Keratinocyte (primary cell): ENCODE results near the gene C9orf43. TPM values are rescaled to one million over a fixed set of nuclear protein-coding genes. Genes with fewer than 3 reads are reported as not detected.
A peak's percentile ranks its signal among the peaks of the same experiment; 100 is the strongest.

ENCODE experiments used
- DNase-seq: peaks from one replicate; pipeline ENCODE4 v3.0.0-alpha.2; 2011; ENCODE audit warnings: low read depth, missing footprints, low spot score
- FAIRE-seq: peaks from 2 replicates; lab custom pipeline; 2011; peaks lifted over from hg19 to GRCh38; lab: Jason Lieb, UNC
- H2AFZ ChIP-seq: 2 replicates; pipeline ENCODE4 v1.6.0; 2012; ENCODE audit warnings: low read length, control low read depth, inconsistent platforms; ENCODE audit not compliant: control insufficient read depth
- H3K27ac ChIP-seq: 2 replicates; pipeline ENCODE4 v1.5.1; 2011; ENCODE audit warnings: low read length; ENCODE audit not compliant: control insufficient read depth, insufficient read depth
- H3K27me3 ChIP-seq: 3 replicates; pipeline ENCODE4 v1.6.0; 2011; ENCODE audit warnings: low read length; ENCODE audit not compliant: control insufficient read depth, insufficient read depth; ENCODE audit errors: extremely low read depth
- H3K36me3 ChIP-seq, 2 experiments: 2 replicates in 1 of 2; 3 replicates in 1 of 2; pipeline ENCODE4 v1.5.1; 2011; ENCODE audit warnings: low read length in 2 of 2, mild to moderate bottlenecking in 1 of 2; ENCODE audit not compliant: control insufficient read depth in 2 of 2, insufficient read depth in 2 of 2; ENCODE audit errors: extremely low read depth in 1 of 2
- H3K4me1 ChIP-seq: 3 replicates; pipeline ENCODE4 v1.5.1; 2011; ENCODE audit warnings: low read length; ENCODE audit not compliant: control insufficient read depth, insufficient read depth; ENCODE audit errors: extremely low read depth
- H3K4me2 ChIP-seq: 3 replicates; pipeline ENCODE4 v1.6.0; 2011; ENCODE audit warnings: low read depth, low read length; ENCODE audit not compliant: control insufficient read depth, insufficient read depth; ENCODE audit errors: extremely low read depth
- H3K4me3 ChIP-seq, 3 experiments: fragments of 200-600 bp in 1 of 3; sonication (generic) in 1 of 3; 2 replicates in 2 of 3; 3 replicates in 1 of 3; pipeline ENCODE4 v1.5.1; 2011 to 2016; ENCODE audit warnings: low read length in 3 of 3, mild to moderate bottlenecking in 3 of 3, control low read depth in 2 of 3, inconsistent platforms in 1 of 3, low read depth in 1 of 3, mixed read lengths in 1 of 3, mixed run types in 1 of 3, moderate library complexity in 1 of 3; ENCODE audit not compliant: control insufficient read depth in 2 of 3, insufficient read depth in 2 of 3; ENCODE audit errors: extremely low read depth in 1 of 3
- H3K79me2 ChIP-seq: 2 replicates; pipeline ENCODE4 v1.6.0; 2012; ENCODE audit warnings: low read length; ENCODE audit not compliant: control insufficient read depth, insufficient read depth
- H3K9ac ChIP-seq: 3 replicates; pipeline ENCODE4 v1.6.0; 2011; ENCODE audit warnings: low read length; ENCODE audit not compliant: control insufficient read depth, insufficient read depth; ENCODE audit errors: extremely low read depth
- H3K9me1 ChIP-seq: 3 replicates; pipeline ENCODE4 v1.6.0; 2011; ENCODE audit warnings: low read length; ENCODE audit not compliant: control insufficient read depth, insufficient read depth; ENCODE audit errors: extremely low read depth
- H3K9me3 ChIP-seq: 2 replicates; pipeline ENCODE4 v1.5.1; 2012; ENCODE audit warnings: low read depth, low read length; ENCODE audit not compliant: control insufficient read depth
- H4K20me1 ChIP-seq: 3 replicates; pipeline ENCODE4 v1.6.0; 2011; ENCODE audit warnings: low read length; ENCODE audit not compliant: control insufficient read depth, insufficient read depth; ENCODE audit errors: extremely low read depth
- EZH2 ChIP-seq: IDR thresholded peaks from one replicate; pipeline ENCODE4 v1.6.1; 2012; ENCODE audit warnings: inconsistent platforms, mild to moderate bottlenecking, low read length, moderate library complexity
- dilution Hi-C: fragments of 300-500 bp; cut with MboI; formaldehyde crosslinking; loops from one replicate; pipeline ENCODE4 v1.7.0; 2020; ENCODE audit warnings: low sequenced_read_pairs; ENCODE audit not compliant: extremely low pct_ligation_motif_present
- polyA plus RNA-seq, 5 experiments: library from polyadenylated mRNA; depleted of rRNA in 3 of 5; stranded (reverse) in 3 of 5; stranded (forward) in 1 of 5; unstranded in 1 of 5; fragments of >200 nt; gene quantifications; 1 replicate in 1 of 5; 2 replicates in 3 of 5; 3 replicates in 1 of 5; pipeline versions ENCODE4 v1.2.1 to v1.2.3, GENCODE V29; 2011 to 2012; ENCODE audit warnings: missing spikeins in 2 of 5, low read depth in 1 of 5, low replicate concordance in 1 of 5
- TF ChIP-seq, protein P1 (sequence below), 3 experiments: IDR thresholded peaks in 1 of 3; conservative IDR thresholded peaks in 1 of 3; optimal IDR thresholded peaks in 1 of 3; 2 replicates in 2 of 3; 3 replicates in 1 of 3; pipeline versions ENCODE3 to v1.5.1; 2011; ENCODE audit warnings: low read length in 3 of 3, mild to moderate bottlenecking in 3 of 3, moderate library complexity in 2 of 3, control low read depth in 1 of 3, inconsistent platforms in 1 of 3; ENCODE audit not compliant: insufficient read depth in 2 of 3; ENCODE audit errors: extremely low read depth in 1 of 3

The C9orf43 gene
- polyA plus RNA-seq, 1 donor (not counting 4 experiments of a cell fraction or from before 2014, with no cell fraction given), result 0.75 TPM

DNA sequence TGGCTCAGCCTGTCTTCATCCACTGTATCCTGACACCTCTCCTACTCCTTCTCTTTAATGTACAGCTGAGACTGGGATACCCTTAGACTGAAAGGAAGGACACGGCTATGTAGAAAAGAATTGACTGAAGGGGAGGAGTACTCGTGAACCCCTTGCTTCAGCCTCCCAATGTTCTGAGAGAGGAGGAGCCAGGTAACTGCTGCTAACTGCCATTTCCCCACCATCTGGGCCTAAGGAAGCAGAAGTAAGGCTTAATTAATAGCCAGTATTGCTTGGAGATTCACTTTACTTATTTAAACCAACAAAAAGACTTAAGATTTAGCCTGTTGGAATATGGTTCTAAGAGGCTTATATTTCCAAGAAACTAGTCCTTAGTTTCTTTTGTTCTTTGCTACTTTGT lies 34.2 kb downstream of the C9orf43 start:
- no peaks in the 10 kb centered on the region for H3K27me3 ChIP-seq
- no peak overlapping the region for H2AFZ ChIP-seq
- H3K9ac ChIP-seq, result no peak overlapping the region
- TF ChIP-seq, protein P1, sequence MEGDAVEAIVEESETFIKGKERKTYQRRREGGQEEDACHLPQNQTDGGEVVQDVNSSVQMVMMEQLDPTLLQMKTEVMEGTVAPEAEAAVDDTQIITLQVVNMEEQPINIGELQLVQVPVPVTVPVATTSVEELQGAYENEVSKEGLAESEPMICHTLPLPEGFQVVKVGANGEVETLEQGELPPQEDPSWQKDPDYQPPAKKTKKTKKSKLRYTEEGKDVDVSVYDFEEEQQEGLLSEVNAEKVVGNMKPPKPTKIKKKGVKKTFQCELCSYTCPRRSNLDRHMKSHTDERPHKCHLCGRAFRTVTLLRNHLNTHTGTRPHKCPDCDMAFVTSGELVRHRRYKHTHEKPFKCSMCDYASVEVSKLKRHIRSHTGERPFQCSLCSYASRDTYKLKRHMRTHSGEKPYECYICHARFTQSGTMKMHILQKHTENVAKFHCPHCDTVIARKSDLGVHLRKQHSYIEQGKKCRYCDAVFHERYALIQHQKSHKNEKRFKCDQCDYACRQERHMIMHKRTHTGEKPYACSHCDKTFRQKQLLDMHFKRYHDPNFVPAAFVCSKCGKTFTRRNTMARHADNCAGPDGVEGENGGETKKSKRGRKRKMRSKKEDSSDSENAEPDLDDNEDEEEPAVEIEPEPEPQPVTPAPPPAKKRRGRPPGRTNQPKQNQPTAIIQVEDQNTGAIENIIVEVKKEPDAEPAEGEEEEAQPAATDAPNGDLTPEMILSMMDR (optimal IDR thresholded peaks at IDR 0.05 in 1 of 3, IDR thresholded peaks at IDR 0.05 in 1 of 3, conservative IDR thresholded peaks at IDR 0.05 in 1 of 3; ENCODE audit: extremely low read depth in 1 of 3, insufficient read depth in 2 of 3, low read length in 3 of 3), result no peak
- no peak for TF ChIP-seq EZH2
- H3K27ac ChIP-seq, result no peak overlapping the region
- H3K36me3 ChIP-seq, result no peaks in the 10 kb centered on the region
- dilution Hi-C loops, result no loop called here
- no peaks in the 10 kb centered on the region for H4K20me1 ChIP-seq
- no peak for DNase-seq
- no peak for FAIRE-seq
- H3K79me2 ChIP-seq, result no peaks in the 10 kb centered on the region
- H3K4me3 ChIP-seq, result no peak overlapping the region
- no peaks in the 10 kb centered on the region for H3K9me3 ChIP-seq
- no peak overlapping the region for H3K4me2 ChIP-seq
- no peaks in the 10 kb centered on the region for H3K4me1 ChIP-seq
- H3K9me1 ChIP-seq, result no peaks in the 10 kb centered on the region

DNA sequence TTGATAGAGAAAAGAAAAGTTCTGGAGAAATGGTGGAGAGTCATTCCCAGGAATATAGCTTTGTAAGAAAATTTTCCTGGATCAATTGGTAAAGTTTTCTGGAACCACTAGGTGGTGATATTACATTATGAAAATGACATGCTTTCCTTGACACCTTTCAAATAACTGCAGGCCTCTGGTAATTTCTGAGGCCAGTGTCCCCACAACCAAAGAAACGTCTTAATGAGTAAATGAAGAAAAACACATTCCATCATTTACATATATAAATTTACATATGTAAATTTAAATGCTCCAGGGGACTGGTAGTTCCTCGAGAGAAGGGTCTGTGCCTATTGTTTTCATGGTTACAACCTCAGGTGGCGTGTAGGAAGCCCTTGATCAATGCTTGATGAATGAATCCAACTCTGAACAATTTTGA lies 35.8 kb downstream of the C9orf43 start:
- TF ChIP-seq, protein P1 (optimal IDR thresholded peaks at IDR 0.05 in 1 of 3, IDR thresholded peaks at IDR 0.05 in 1 of 3, conservative IDR thresholded peaks at IDR 0.05 in 1 of 3; ENCODE audit: extremely low read depth in 1 of 3, insufficient read depth in 2 of 3, low read length in 3 of 3), result peak in 2 of 3 experiments; percentile 29 to 42
- TF ChIP-seq EZH2, result no peak
- Histone ChIP-seq H3K9me3 (no peaks in the 10 kb centered on the region), H2AFZ (no peak overlapping the region), H3K4me1 (no peaks in the 10 kb centered on the region), H3K27me3 (no peaks in the 10 kb centered on the region), H4K20me1 (no peaks in the 10 kb centered on the region), H3K4me3 (no peak overlapping the region), H3K9me1 (no peaks in the 10 kb centered on the region), H3K36me3 (no peaks in the 10 kb centered on the region), H3K79me2 (no peaks in the 10 kb centered on the region), H3K27ac (no peak overlapping the region), H3K4me2 (no peak overlapping the region), H3K9ac (no peak overlapping the region)
- FAIRE-seq (no peak), DNase-seq (no peak)
- dilution Hi-C loops, result no loop called here
